PC-9 (cell line): ENCODE results near the gene EXT2.

ENCODE experiments used
- EZH2 ChIP-seq: fragments of 200-600 bp; sonication (generic); IDR thresholded peaks from 2 replicates; pipeline ENCODE4 v1.8.0; 2017; ENCODE audit warnings: antibody characterized with exemption, low read depth
- TF ChIP-seq, protein P1 (sequence below): fragments of 200-600 bp; sonication (generic); conservative IDR thresholded peaks from 2 replicates; pipeline ENCODE4 v1.6.1; 2017; ENCODE audit warnings: mixed run types, antibody characterized with exemption, mild to moderate bottlenecking, moderate library complexity

DNA sequence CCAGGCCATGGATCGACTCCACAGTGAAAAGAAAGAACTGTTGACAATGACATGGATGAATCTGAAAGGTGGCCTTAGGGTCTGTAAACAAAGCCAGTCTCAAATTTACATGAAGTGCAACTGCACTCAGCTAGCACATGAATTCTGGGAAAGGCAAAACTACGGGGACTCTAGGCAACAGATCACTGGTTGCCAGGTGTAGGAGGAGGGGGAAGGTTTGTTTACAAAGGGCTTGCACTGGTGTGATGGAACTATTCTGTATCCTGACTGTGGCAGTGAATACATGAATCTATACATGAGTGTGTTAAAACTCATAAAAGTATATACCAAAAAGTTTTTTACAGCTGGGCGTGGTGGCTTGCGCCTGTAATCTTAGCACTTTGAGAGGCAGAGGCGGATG is 187.1 kb downstream of the EXT2 start:
- TF ChIP-seq, protein P1, sequence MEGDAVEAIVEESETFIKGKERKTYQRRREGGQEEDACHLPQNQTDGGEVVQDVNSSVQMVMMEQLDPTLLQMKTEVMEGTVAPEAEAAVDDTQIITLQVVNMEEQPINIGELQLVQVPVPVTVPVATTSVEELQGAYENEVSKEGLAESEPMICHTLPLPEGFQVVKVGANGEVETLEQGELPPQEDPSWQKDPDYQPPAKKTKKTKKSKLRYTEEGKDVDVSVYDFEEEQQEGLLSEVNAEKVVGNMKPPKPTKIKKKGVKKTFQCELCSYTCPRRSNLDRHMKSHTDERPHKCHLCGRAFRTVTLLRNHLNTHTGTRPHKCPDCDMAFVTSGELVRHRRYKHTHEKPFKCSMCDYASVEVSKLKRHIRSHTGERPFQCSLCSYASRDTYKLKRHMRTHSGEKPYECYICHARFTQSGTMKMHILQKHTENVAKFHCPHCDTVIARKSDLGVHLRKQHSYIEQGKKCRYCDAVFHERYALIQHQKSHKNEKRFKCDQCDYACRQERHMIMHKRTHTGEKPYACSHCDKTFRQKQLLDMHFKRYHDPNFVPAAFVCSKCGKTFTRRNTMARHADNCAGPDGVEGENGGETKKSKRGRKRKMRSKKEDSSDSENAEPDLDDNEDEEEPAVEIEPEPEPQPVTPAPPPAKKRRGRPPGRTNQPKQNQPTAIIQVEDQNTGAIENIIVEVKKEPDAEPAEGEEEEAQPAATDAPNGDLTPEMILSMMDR = no peak
- TF ChIP-seq EZH2 = no peak
